ENCODE data around the gene NIPBL.
"Not testable (repeated sequence)": the region's sequence is repeated elsewhere in the genome, so short reads cannot be mapped to it uniquely, and the experiment has no call there.

Gene NIPBL

GRCh38 chr5:36878392-36879082, 2.0 kb downstream of the NIPBL start:
- no peak for FAIRE-seq

- FAIRE-seq: no peak
These were observed 2.9 kb downstream of the NIPBL start for GRCh38 chr5:36879274-36880033.

- no peak for FAIRE-seq
These were observed 4.2 kb downstream of the NIPBL start for GRCh38 chr5:36880761-36881160.

GRCh38 chr5:36881304-36881703, 4.7 kb downstream of the NIPBL start:
- no peak for FAIRE-seq

- no peak for FAIRE-seq
These were observed 5.2 kb downstream of the NIPBL start for GRCh38 chr5:36881807-36882206.

- no peak for FAIRE-seq
These were observed 5.7 kb downstream of the NIPBL start for GRCh38 chr5:36882250-36882649.

- FAIRE-seq: no peak
These were observed 7.4 kb downstream of the NIPBL start for GRCh38 chr5:36883894-36884462.

GRCh38 chr5:36885149-36885548, 8.6 kb downstream of the NIPBL start:
- no peak for FAIRE-seq

GRCh38 chr5:36885566-36886485, 9.3 kb downstream of the NIPBL start:
- FAIRE-seq: no peak

- FAIRE-seq: no peak
These were observed 10.2 kb downstream of the NIPBL start for GRCh38 chr5:36886791-36887190.

GRCh38 chr5:36887532-36887931, 11.0 kb downstream of the NIPBL start:
- no peak for FAIRE-seq

- no peak for FAIRE-seq
These were observed 11.7 kb downstream of the NIPBL start for GRCh38 chr5:36888303-36888702.

GRCh38 chr5:36889264-36889663, 12.7 kb downstream of the NIPBL start:
- FAIRE-seq: no peak

GRCh38 chr5:36891266-36891665, 14.7 kb downstream of the NIPBL start:
- no peak for FAIRE-seq

- FAIRE-seq: not testable (repeated sequence)
These were observed 15.7 kb downstream of the NIPBL start for GRCh38 chr5:36892085-36892830.

GRCh38 chr5:36894954-36895353, 18.4 kb downstream of the NIPBL start:
- FAIRE-seq: no peak

- FAIRE-seq: no peak
These were observed 19.9 kb downstream of the NIPBL start for GRCh38 chr5:36896476-36896875.

- FAIRE-seq: no peak
These were observed 21.0 kb downstream of the NIPBL start for GRCh38 chr5:36897616-36898015.

- FAIRE-seq: no peak
These were observed 23.3 kb downstream of the NIPBL start for GRCh38 chr5:36899860-36900259.

GRCh38 chr5:36900283-36900682, 23.7 kb downstream of the NIPBL start:
- no peak for FAIRE-seq

- FAIRE-seq: not testable (repeated sequence)
These were observed 24.5 kb downstream of the NIPBL start for GRCh38 chr5:36901077-36901476.

GRCh38 chr5:36901856-36902255, 25.3 kb downstream of the NIPBL start:
- no peak for FAIRE-seq
